HepG2 (cell line): ENCODE data around the gene MOK. TPM values are rescaled to one million over a fixed set of nuclear protein-coding genes. Genes with fewer than 3 reads are reported as not detected.

Source experiments
- ATAC-seq: fragments of 200-7000 bp; cut with Tn5 transposase; 3 replicates; pipeline ENCODE4 v1.9.1; 2020; ENCODE audit warnings: mild to moderate bottlenecking, moderate library complexity
- BruUV-seq: library from RNA; stranded (reverse); fragments of 400-500 nt; replicated peaks from 2 replicates; lab custom pipeline; 2021; lab: Mats Ljungman, UMichigan
- CTCF ChIA-PET: fragments of 300-600 bp; formaldehyde crosslinking; extraction: SDS; loops from one replicate; lab custom pipeline; 2021; ENCODE audit warnings: low total read pairs, inconsistent platforms, low intra/inter-chr PET ratio; lab: Yijun Ruan, JAX
- POLR2A ChIA-PET: fragments of 350-600 bp; sonication (Branson Sonifier 250); formaldehyde crosslinking; loops from one replicate; lab custom pipeline; 2020; ENCODE audit warnings: antibody characterized with exemption, inconsistent platforms; lab: Yijun Ruan, JAX
- DNase-seq: peaks from one replicate; pipeline ENCODE4 v3.0.0-alpha.2; 2015; ENCODE audit warnings: low spot score
- FAIRE-seq: peaks from 3 replicates; lab custom pipeline; 2011; peaks lifted over from hg19 to GRCh38; lab: Jason Lieb, UNC
- H2AFZ ChIP-seq: one replicate; pipeline ENCODE4 v1.6.1; 2011; ENCODE audit warnings: low read length, inconsistent platforms
- H3K27ac ChIP-seq: fragments of 300-600 bp; 3 replicates; pipeline ENCODE4 v1.8.0; 2011; ENCODE audit warnings: mixed run types, mild to moderate bottlenecking, mixed read lengths, low read length, inconsistent platforms; ENCODE audit not compliant: insufficient read depth; ENCODE audit errors: extremely low read length
- H3K27me3 ChIP-seq, 2 experiments: fragments of 200-600 bp in 1 of 2; 2 replicates in 1 of 2; 3 replicates in 1 of 2; pipeline versions ENCODE4 v1.6.0 to v1.8.0; 2011; ENCODE audit warnings: low read length in 2 of 2, mild to moderate bottlenecking in 2 of 2, moderate library complexity in 2 of 2, inconsistent platforms in 1 of 2; ENCODE audit not compliant: insufficient read depth in 2 of 2, control insufficient read depth in 1 of 2
- H3K36me3 ChIP-seq, 2 experiments: fragments of 200-600 bp in 1 of 2; replicated peaks in 1 of 2; 2 replicates in 1 of 2; 3 replicates in 1 of 2; pipeline versions ENCODE4 v1.5.1 to v1.8.0; 2011; ENCODE audit warnings: low read length in 2 of 2, inconsistent platforms in 1 of 2; ENCODE audit not compliant: insufficient read depth in 2 of 2, control insufficient read depth in 1 of 2
- H3K4me1 ChIP-seq: 2 replicates; pipeline ENCODE4 v1.5.1; 2012; ENCODE audit warnings: low read length, inconsistent platforms; ENCODE audit not compliant: insufficient read depth
- H3K4me2 ChIP-seq: 2 replicates; pipeline ENCODE4 v1.6.0; 2011; ENCODE audit warnings: low read depth, low read length, inconsistent platforms
- H3K4me3 ChIP-seq, 3 experiments: fragments of 200-600 bp in 1 of 3; sonication (generic), shearing (Covaris generic) in 1 of 3; replicated peaks in 1 of 3; 2 replicates each; pipeline ENCODE4 v1.5.1; 2011 to 2016; ENCODE audit warnings: low read length in 3 of 3, inconsistent platforms in 2 of 3, low read depth in 2 of 3, mild to moderate bottlenecking in 2 of 3, control low read depth in 1 of 3, mixed read lengths in 1 of 3; ENCODE audit not compliant: insufficient read depth in 1 of 3
- H3K79me2 ChIP-seq: one replicate; pipeline ENCODE4 v1.6.1; 2011; ENCODE audit warnings: low read length, inconsistent platforms; ENCODE audit not compliant: insufficient read depth
- H3K9ac ChIP-seq: 2 replicates; pipeline ENCODE4 v1.6.0; 2011; ENCODE audit warnings: mild to moderate bottlenecking, low read depth, low read length, inconsistent platforms; ENCODE audit not compliant: insufficient read depth
- H3K9me3 ChIP-seq: 2 replicates; pipeline ENCODE4 v1.5.1; 2012; ENCODE audit warnings: mild to moderate bottlenecking, low read length
- H4K20me1 ChIP-seq: 2 replicates; pipeline ENCODE4 v1.6.0; 2011; ENCODE audit warnings: inconsistent platforms, mild to moderate bottlenecking, low read length, moderate library complexity; ENCODE audit not compliant: insufficient read depth
- GTF3A ChIP-seq: sonication (generic); formaldehyde crosslinking; conservative IDR thresholded peaks from 2 replicates; pipeline ENCODE4 v1.4.0; 2020; ENCODE audit warnings: mild to moderate bottlenecking, missing genetic modification reagents
- PAWR ChIP-seq: sonication (generic); formaldehyde crosslinking; IDR thresholded peaks from 2 replicates; pipeline ENCODE4 v1.4.0; 2020; ENCODE audit warnings: missing genetic modification reagents, mild to moderate bottlenecking, borderline replicate concordance
- PCBP2 ChIP-seq: fragments of 200-400 bp; formaldehyde crosslinking; optimal IDR thresholded peaks from 2 replicates; pipeline ENCODE3; 2018; ENCODE audit warnings: low read length, low read depth; ENCODE audit not compliant: poor library complexity, severe bottlenecking
- RFX3 ChIP-seq: IDR thresholded peaks from 2 replicates; pipeline ENCODE4 v1.6.1; 2016; ENCODE audit warnings: missing biosample characterization, missing genetic modification reagents
- RXRA ChIP-seq: sonication (generic); formaldehyde crosslinking; IDR thresholded peaks from 2 replicates; pipeline ENCODE4 v1.5.1; 2020; ENCODE audit warnings: missing genetic modification reagents
- STAT6 ChIP-seq: sonication (generic); formaldehyde crosslinking; IDR thresholded peaks from 2 replicates; pipeline ENCODE4 v1.4.0; 2020; ENCODE audit warnings: missing genetic modification reagents, mild to moderate bottlenecking, borderline replicate concordance
- ZNF33A ChIP-seq: sonication (generic); formaldehyde crosslinking; IDR thresholded peaks from 2 replicates; pipeline ENCODE4 v1.5.1; 2020; ENCODE audit warnings: missing genetic modification reagents, mild to moderate bottlenecking, moderate library complexity, borderline replicate concordance
- ZNF460 ChIP-seq: sonication (generic); formaldehyde crosslinking; IDR thresholded peaks from 2 replicates; pipeline ENCODE4 v1.5.1; 2020; ENCODE audit warnings: missing genetic modification reagents, mild to moderate bottlenecking, borderline replicate concordance
- ZNF678 ChIP-seq: sonication (generic); formaldehyde crosslinking; IDR thresholded peaks from 2 replicates; pipeline ENCODE4 v1.4.0; 2020; ENCODE audit warnings: mild to moderate bottlenecking, missing genetic modification reagents
- WGBS: methylation state at CpG from one replicate; pipeline ENCODE4 v1.1.6; 2017; ENCODE audit warnings: low lambda C conversion rate; 5-methylcytosine and 5-hydroxymethylcytosine counted together
- in situ Hi-C: cut with HindIII; loops from 2 replicates; pipeline ENCODE4 v1.10.0; 2017; ENCODE audit warnings: low pct_unique_long_range_greater_than_20kb; ENCODE audit not compliant: extremely low pct_ligation_motif_present
- intact Hi-C: fragments of 100-400 bp; cut with micrococcal nuclease; formaldehyde crosslinking; loops from one replicate; pipeline ENCODE4 v1.10.0; 2022; ENCODE audit not compliant: unreplicated experiment
- polyA plus RNA-seq, 8 experiments: library from polyadenylated mRNA; depleted of rRNA in 3 of 8; stranded (reverse) in 7 of 8; unstranded in 1 of 8; fragments of >200 nt; fragmentation: Illumina TruSeq in 4 of 8; extraction: Trizol in 4 of 8; gene quantifications; 2 replicates each; pipeline versions ENCODE4 v1.2.1 to v1.2.3, GENCODE V29; 2011 to 2016; ENCODE audit warnings: low read depth in 4 of 8, missing spikeins in 1 of 8, mixed read lengths in 1 of 8; ENCODE audit not compliant: insufficient read depth in 1 of 8
- total RNA-seq, 5 experiments: library from RNA; depleted of rRNA; stranded (reverse); fragments of >200 nt; fragmentation: Illumina TruSeq; extraction: Trizol; gene quantifications; 2 replicates each; pipeline ENCODE4 v1.2.3, GENCODE V29; 2016; ENCODE audit warnings: low read depth in 1 of 5
- TF ChIP-seq, protein P1 (sequence below): sonication (generic); formaldehyde crosslinking; IDR thresholded peaks from 2 replicates; pipeline ENCODE4 v1.8.1; 2023; ENCODE audit warnings: mild to moderate bottlenecking, moderate library complexity, missing genetic modification reagents
- TF ChIP-seq, protein P2 (sequence below): sonication (generic); formaldehyde crosslinking; IDR thresholded peaks from 2 replicates; pipeline ENCODE4 v1.8.0; 2022; ENCODE audit warnings: mild to moderate bottlenecking, missing genetic modification reagents, borderline replicate concordance
- TF ChIP-seq, protein P3 (sequence below): sonication (generic); formaldehyde crosslinking; IDR thresholded peaks from 2 replicates; pipeline ENCODE4 v1.4.0; 2020; ENCODE audit warnings: missing genetic modification reagents, borderline replicate concordance

The MOK gene
- total and polyA plus RNA-seq, 2 of the 13 experiments (the other 11 are each of a cell fraction or from before 2014, with no cell fraction given), result 15.3 to 16.9 TPM

DNA sequence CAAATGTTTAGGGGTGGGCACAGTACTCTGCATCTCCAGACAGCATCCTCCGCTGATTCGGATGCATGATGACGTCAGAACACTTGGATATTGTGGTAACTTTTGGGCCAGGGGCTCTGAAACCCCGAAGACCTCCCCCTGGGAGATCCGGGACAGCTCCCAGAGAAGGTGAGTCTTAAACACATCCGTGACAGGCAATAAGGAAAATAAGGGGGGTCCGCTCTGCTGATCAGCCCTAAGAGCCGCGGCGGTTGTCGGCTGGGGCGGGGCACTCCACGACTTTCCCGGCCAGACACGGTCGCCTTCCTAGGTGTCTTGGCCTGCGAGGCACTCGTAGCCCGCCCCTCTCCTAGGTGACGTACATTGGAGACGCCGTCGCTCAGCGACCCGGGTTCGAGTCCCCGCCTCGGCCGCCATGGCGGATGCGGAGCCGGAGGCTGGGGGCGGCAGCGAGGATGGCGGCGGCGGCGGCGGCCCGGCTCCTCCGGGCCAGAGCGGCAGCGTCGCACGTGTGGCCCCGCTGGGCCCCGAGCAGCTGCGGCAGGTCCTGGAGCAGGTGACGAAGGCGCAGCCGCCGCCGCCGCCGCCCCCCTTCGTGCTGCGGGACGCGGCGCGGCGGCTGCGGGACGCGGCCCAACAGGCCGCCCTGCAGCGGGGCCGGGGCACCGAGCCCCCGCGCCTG lies 14.5 kb upstream of the MOK start, which contains the start of gene ZNF839:
Gene ZNF839 (plus strand): TSS at position 396 of the 682 bp plus-strand sequence. CDS start 20 bp downstream, at position 416.
- no peak for FAIRE-seq
- ATAC-seq, result 0 out of 3 replicates have a peak, but pooled peaks have one; percentile 0
- peak within 1 kb of the TSS; percentile 72 to 85 (median 74) for H3K4me3 ChIP-seq
- no peaks in the 10 kb centered on the region for H3K36me3 ChIP-seq
- no TSS peak for BruUV-seq
- H3K79me2 ChIP-seq, result peaks cover 7% of the 10 kb centered on the region
- DNase-seq, result peak; percentile 69
- no peaks in the 10 kb centered on the region; a peak in 1 of 5 replicates for H3K27me3 ChIP-seq
- CTCF ChIA-PET, result no interaction called here
- no peak within 1 kb of the TSS for H2AFZ ChIP-seq
- in situ Hi-C loops (loop anchor here (5.0 to 10.0 kb wide), 2 partner anchors 245 to 357 kb away; partner anchors contain the start of gene DYNC1H1), intact Hi-C loops (loop anchor here (2.0 to 5.0 kb wide), 5 partner anchors 43 to 357 kb away; partner anchors contain the start of genes CINP, DYNC1H1, RCOR1 and TECPR2)
- H3K4me1 ChIP-seq, result peaks cover 67% of the 10 kb centered on the region
- peak within 1 kb of the TSS; percentile 96 for H3K27ac ChIP-seq
- WGBS, result 3% methylated on average over 14 of the region's 71 CpGs
- H3K4me2 ChIP-seq, result peak within 1 kb of the TSS; percentile 96
- no peaks in the 10 kb centered on the region for H3K9me3 ChIP-seq
- no peaks in the 10 kb centered on the region for H4K20me1 ChIP-seq
- POLR2A ChIA-PET, result interaction anchor here (0.5 to 2.9 kb wide), 6 partner anchors 11 to 612 kb away, joined by 3 to 14 read pairs (median 7); partner anchors contain the start of genes CINP, MOK and TECPR2
- peak within 1 kb of the TSS; percentile 98 for H3K9ac ChIP-seq
- no peak for TF ChIP-seq PCBP2
- TF ChIP-seq ZNF678, result no peak
- no peak for TF ChIP-seq STAT6 (CRISPR knock-in tag)
- no peak for TF ChIP-seq GTF3A (CRISPR knock-in tag)
- TF ChIP-seq RFX3 (CRISPR knock-in tag), result no peak
- no peak for TF ChIP-seq RXRA (CRISPR knock-in tag)
- TF ChIP-seq, protein P1, sequence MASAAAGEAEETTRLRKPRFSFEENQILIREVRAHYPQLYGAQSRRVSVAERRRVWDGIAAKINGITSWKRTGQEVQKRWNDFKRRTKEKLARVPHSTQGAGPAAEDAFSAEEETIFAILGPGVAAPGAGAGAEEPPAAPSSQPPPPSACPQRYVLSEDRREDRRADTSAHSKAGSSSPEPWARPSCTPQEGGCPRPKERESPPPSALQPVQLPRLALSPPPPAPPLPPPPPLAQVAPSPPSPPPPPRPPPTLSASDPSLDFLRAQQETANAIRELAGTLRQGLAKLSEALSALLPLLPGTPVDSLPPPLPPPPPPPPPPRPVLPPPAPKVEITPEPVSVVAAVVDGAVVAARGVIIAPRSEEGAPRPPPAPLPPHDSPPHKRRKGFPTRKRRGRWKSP (CRISPR knock-in tag), result no peak
- TF ChIP-seq ZNF460 (CRISPR knock-in tag), result no peak
- no peak for TF ChIP-seq PAWR (CRISPR knock-in tag)
- no peak for TF ChIP-seq ZNF33A (CRISPR knock-in tag)
- TF ChIP-seq, protein P2, sequence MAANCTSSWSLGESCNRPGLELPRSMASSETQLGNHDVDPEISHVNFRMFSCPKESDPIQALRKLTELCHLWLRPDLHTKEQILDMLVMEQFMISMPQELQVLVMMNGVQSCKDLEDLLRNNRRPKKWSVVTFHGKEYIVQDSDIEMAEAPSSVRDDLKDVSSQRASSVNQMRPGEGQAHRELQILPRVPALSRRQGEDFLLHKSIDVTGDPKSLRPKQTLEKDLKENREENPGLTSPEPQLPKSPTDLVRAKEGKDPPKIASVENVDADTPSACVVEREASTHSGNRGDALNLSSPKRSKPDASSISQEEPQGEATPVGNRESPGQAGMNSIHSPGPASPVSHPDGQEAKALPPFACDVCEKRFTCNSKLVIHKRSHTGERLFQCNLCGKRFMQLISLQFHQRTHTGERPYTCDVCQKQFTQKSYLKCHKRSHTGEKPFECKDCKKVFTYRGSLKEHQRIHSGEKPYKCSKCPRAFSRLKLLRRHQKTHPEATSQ, result no peak
- TF ChIP-seq, protein P3, sequence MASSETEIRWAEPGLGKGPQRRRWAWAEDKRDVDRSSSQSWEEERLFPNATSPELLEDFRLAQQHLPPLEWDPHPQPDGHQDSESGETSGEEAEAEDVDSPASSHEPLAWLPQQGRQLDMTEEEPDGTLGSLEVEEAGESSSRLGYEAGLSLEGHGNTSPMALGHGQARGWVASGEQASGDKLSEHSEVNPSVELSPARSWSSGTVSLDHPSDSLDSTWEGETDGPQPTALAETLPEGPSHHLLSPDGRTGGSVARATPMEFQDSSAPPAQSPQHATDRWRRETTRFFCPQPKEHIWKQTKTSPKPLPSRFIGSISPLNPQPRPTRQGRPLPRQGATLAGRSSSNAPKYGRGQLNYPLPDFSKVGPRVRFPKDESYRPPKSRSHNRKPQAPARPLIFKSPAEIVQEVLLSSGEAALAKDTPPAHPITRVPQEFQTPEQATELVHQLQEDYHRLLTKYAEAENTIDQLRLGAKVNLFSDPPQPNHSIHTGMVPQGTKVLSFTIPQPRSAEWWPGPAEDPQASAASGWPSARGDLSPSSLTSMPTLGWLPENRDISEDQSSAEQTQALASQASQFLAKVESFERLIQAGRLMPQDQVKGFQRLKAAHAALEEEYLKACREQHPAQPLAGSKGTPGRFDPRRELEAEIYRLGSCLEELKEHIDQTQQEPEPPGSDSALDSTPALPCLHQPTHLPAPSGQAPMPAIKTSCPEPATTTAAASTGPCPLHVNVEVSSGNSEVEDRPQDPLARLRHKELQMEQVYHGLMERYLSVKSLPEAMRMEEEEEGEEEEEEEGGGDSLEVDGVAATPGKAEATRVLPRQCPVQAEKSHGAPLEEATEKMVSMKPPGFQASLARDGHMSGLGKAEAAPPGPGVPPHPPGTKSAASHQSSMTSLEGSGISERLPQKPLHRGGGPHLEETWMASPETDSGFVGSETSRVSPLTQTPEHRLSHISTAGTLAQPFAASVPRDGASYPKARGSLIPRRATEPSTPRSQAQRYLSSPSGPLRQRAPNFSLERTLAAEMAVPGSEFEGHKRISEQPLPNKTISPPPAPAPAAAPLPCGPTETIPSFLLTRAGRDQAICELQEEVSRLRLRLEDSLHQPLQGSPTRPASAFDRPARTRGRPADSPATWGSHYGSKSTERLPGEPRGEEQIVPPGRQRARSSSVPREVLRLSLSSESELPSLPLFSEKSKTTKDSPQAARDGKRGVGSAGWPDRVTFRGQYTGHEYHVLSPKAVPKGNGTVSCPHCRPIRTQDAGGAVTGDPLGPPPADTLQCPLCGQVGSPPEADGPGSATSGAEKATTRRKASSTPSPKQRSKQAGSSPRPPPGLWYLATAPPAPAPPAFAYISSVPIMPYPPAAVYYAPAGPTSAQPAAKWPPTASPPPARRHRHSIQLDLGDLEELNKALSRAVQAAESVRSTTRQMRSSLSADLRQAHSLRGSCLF (CRISPR knock-in tag), result no peak
